DMS79 (cell line): Measurements from ENCODE around the gene ABHD12.

Experiments used
- DNase-seq: peaks from one replicate; lab custom pipeline; 2025; lab: John Stamatoyannopoulos, UW

ABHD12 gene

GRCh38 chr20:25289886-25290597 lies 100.6 kb downstream of the ABHD12 start:
- no peak for DNase-seq

- no peak for DNase-seq
Measured at GRCh38 chr20:25288291-25289181, 102.1 kb downstream of the ABHD12 start.

- DNase-seq: no peak
Measured at GRCh38 chr20:25287631-25288290, 102.9 kb downstream of the ABHD12 start.

GRCh38 chr20:25286917-25287316 lies 103.7 kb downstream of the ABHD12 start:
- no peak for DNase-seq

- no peak for DNase-seq
Measured at GRCh38 chr20:25285856-25286798, 104.5 kb downstream of the ABHD12 start.

GRCh38 chr20:25285091-25285647 lies 105.5 kb downstream of the ABHD12 start:
- DNase-seq: no peak

- DNase-seq: no peak
Measured at GRCh38 chr20:25284131-25284601, 106.5 kb downstream of the ABHD12 start.

- DNase-seq: no peak
Measured at GRCh38 chr20:25283221-25283951, 107.2 kb downstream of the ABHD12 start.

GRCh38 chr20:25282796-25283195 lies 107.8 kb downstream of the ABHD12 start:
- no peak for DNase-seq

- DNase-seq: no peak
Measured at GRCh38 chr20:25282034-25282781, 108.4 kb downstream of the ABHD12 start.

- peak; percentile 78 for DNase-seq
Measured at GRCh38 chr20:25281541-25281991, 109.1 kb downstream of the ABHD12 start.

GRCh38 chr20:25280574-25281535 lies 109.8 kb downstream of the ABHD12 start:
- DNase-seq: no peak

GRCh38 chr20:25280051-25280573 lies 110.5 kb downstream of the ABHD12 start:
- DNase-seq: peak; percentile 82

- no peak for DNase-seq
Measured at GRCh38 chr20:25279403-25279802, 111.2 kb downstream of the ABHD12 start.

GRCh38 chr20:25278636-25279361 lies 111.8 kb downstream of the ABHD12 start:
- no peak for DNase-seq

GRCh38 chr20:25277941-25278521 lies 112.6 kb downstream of the ABHD12 start:
- DNase-seq: no peak
